HG03025 (cell line): ENCODE measurements around the gene MRPL22.
"Not testable (repeated sequence)": the region's sequence is repeated elsewhere in the genome, so short reads cannot be mapped to it uniquely, and the experiment has no call there.

Source experiments
- ATAC-seq: cut with Tn5 transposase; IDR thresholded peaks from one replicate; pipeline ENCODE4 v1.9.1; 2021; ENCODE audit warnings: mild to moderate bottlenecking, moderate library complexity; ENCODE audit not compliant: unreplicated experiment, low FRiP score

MRPL22 gene

GRCh38 chr5:154986151-154986550 lies 45.3 kb downstream of the MRPL22 start:
- ATAC-seq, result no peak

GRCh38 chr5:154989626-154990025 lies 48.8 kb downstream of the MRPL22 start:
- no peak for ATAC-seq

GRCh38 chr5:154993461-154993860 lies 52.6 kb downstream of the MRPL22 start:
- no peak for ATAC-seq

- no peak for ATAC-seq
Observed at GRCh38 chr5:154995679-154996078, 54.8 kb downstream of the MRPL22 start.

- no peak for ATAC-seq
Observed at GRCh38 chr5:154997746-154998145, 56.9 kb downstream of the MRPL22 start.

GRCh38 chr5:154999865-155000264 lies 59.0 kb downstream of the MRPL22 start:
- no peak for ATAC-seq

GRCh38 chr5:155001523-155001922 lies 60.6 kb downstream of the MRPL22 start:
- ATAC-seq, result no peak

GRCh38 chr5:155002722-155003121 lies 61.8 kb downstream of the MRPL22 start:
- not testable (repeated sequence) for ATAC-seq

- no peak for ATAC-seq
Observed at GRCh38 chr5:155004138-155004744, 63.4 kb downstream of the MRPL22 start.

- ATAC-seq, result not testable (repeated sequence)
Observed at GRCh38 chr5:155006265-155006664, 65.4 kb downstream of the MRPL22 start.

- no peak for ATAC-seq
Observed at GRCh38 chr5:155008669-155009068, 67.8 kb downstream of the MRPL22 start.

- no peak for ATAC-seq
Observed at GRCh38 chr5:155010881-155011280, 70.0 kb downstream of the MRPL22 start.

GRCh38 chr5:155013526-155013925 lies 72.7 kb downstream of the MRPL22 start, which contains the start of gene KIF4B:
KIF4B (plus strand) TSS chr5:155013755; CDS start chr5:155013860, 105 bp downstream.
- no peak for ATAC-seq

GRCh38 chr5:155015239-155015638 lies 74.4 kb downstream of the MRPL22 start:
- ATAC-seq, result no peak

GRCh38 chr5:155017610-155018009 lies 76.7 kb downstream of the MRPL22 start:
- peak; percentile 95 for ATAC-seq
